NB4 (cell line): Measurements from ENCODE around the gene TRAF3.

Experiments
- CTCF ChIP-seq: IDR thresholded peaks from one replicate; pipeline ENCODE4 v1.5.1; 2012; ENCODE audit warnings: low read depth, low read length
- MAX ChIP-seq: IDR thresholded peaks from 2 replicates; pipeline ENCODE4 v1.6.1; 2011; ENCODE audit warnings: low read depth, low read length
- POLR2A ChIP-seq: IDR thresholded peaks from 2 replicates; pipeline ENCODE4 v1.6.1; 2011; ENCODE audit warnings: mild to moderate bottlenecking; ENCODE audit not compliant: insufficient read length; ENCODE audit errors: extremely low read depth

GRCh38 chr14:102784892-102785594 is 7.8 kb downstream of the TRAF3 start:
- TF ChIP-seq CTCF = no peak
- no peak for TF ChIP-seq POLR2A
- TF ChIP-seq MAX = no peak
